Right kidney (tissue), 9 donors: ENCODE measurements around the gene USP50.
"Not testable (repeated sequence)": the region's sequence is repeated elsewhere in the genome, so short reads cannot be mapped to it uniquely, and the experiment has no call there.

Experiments used
- DNase-seq: peaks from one replicate; pipeline ENCODE4 v3.0.0-alpha.2; 2016
- long read RNA-seq, 8 donors: transcript quantifications; one replicate each; lab custom pipeline, GENCODE V29; 2026

The USP50 gene
- long read RNA-seq, donor 1, result 0 reads
- long read RNA-seq, donor 2, result 0 reads
- long read RNA-seq, donor 3, result 0 reads
- long read RNA-seq, donor 4, result 0 reads
- long read RNA-seq, donor 5, result 0 reads
- long read RNA-seq, donor 6, result 0 reads
- long read RNA-seq, donor 7, result 0 reads
- long read RNA-seq, donor 8, result 0 reads

DNA sequence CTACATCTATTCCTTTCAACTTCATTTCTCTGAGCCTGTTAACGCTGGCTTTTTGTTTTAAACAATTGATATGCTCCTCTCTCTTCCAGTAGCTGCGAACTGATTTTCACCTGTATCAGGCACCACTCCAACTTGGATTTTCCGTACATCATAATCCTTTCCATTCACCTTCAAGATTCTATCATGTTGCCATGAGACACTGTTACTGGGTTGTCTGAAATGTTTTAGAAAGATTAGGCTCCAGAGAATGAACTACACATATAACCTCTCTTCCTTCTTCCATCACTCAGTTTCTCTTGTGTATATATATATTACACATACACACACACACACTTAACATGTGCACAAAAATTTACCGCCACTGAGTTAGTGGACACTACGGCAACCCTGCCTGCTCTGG lies at the start of gene USP50:
USP50 (minus strand) TSS at position 101 of the 400 bp plus-strand sequence. CDS start 141 bp downstream, outside the sequence.
- DNase-seq, result no peak

DNA sequence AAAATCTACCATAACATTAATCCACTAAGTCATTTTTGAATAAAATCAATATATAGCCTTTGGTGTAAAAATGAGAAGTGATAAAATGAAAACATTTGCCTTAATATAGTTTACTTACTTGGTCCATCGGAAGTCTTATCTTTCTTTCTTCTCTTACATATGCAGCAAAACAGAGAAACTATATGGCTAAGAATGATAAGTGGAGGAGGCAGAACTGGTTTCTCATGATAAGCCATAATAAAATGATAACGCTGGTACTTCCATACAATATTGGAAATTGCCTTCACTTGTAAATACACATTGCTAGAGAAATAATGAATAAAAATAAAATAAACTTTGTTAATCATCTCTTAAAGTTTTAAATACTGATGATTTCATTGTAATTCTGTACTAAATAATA lies 47.8 kb upstream of the USP50 start:
- DNase-seq, result no peak

DNA sequence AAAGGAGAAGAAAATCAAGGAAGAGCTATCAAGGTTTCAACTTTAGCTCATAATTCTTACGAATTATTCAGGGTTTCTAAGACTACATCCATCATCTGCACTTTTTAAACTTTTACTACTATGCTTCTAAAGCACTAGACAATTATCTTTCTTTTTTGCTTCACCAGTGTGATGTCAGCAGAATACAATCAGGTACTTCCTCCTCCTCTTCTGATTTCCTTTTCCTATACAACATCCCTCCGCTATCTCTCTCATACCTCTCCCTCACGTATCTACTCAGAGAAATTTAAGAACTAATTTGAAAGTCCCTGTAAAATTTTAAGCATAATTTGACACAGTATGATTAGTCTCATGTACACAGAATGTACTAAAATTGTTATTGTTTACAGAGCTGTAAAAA lies 47.3 kb upstream of the USP50 start:
- DNase-seq, result no peak

DNA sequence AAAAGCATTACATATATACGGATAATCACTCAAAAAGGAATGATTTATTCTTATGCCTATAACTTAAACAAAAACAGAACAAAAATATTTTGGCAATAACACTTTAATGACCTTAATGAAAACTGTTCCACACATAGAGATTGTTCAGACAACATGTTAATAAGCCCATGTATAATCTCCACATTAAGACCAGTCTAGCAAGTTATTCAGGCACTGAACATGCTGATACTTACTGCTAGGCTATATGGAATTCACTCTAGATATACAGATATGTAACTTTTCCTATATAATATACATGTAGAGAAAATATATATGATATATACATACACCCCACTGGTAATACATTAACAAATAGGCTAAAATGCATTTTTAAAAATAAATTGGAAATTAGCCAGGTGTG lies 43.8 kb upstream of the USP50 start:
- no peak for DNase-seq

DNA sequence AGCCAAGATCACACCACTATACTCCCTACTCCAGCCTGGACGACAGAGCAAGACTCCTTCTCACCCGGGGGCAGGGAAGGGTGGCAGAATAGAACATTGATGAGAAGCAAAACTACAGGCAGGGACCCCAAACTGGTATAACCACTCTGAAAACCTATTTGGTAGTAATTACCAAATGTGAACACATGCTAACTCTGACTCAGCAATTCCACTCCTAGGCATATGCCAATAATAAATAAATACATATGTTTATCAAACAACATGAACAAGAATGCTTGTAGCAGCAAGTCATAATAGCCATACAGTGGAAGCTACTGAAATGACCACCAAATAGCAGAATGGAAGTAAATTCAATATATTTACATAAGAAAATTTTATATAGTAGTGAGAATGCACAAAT lies 31.0 kb upstream of the USP50 start:
- DNase-seq, result no peak

DNA sequence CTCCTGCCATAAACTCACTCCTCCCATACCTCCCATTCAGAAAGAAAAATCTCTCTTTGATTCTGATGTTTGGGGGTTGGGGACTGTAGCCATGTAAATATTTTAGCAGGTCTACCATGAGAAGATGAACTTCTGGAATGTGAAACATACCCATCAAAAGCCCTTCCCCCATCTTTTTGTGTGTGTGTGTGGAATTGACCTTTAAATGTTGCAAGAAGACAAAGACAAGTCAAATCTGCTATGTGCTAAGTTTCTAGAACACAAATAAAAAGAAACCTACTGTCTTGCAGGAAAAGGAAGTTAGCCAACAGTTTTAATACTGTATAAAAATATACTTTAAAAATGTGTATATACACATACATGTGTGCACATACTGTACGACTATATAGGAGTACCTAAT lies 29.7 kb upstream of the USP50 start:
- no peak for DNase-seq

DNA sequence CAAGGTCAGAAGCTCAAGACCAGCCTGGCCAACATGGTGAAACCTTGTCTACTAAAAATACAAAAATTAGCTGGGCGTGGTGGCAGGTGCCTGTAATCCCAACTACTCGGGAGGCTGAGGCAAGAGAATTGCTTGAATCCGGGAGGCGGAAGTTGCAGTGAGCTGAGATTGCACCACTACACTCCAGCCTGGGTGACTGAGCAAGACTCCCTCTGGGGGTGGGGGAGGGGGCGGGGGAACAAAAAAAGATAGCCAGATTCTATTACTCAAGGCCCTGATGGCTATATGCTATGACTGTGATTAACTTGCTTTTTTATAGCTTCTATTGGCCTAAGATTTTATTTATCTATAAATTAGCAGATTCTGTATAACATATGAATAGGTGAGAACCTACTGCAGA lies 27.4 kb upstream of the USP50 start:
- not testable (repeated sequence) for DNase-seq

DNA sequence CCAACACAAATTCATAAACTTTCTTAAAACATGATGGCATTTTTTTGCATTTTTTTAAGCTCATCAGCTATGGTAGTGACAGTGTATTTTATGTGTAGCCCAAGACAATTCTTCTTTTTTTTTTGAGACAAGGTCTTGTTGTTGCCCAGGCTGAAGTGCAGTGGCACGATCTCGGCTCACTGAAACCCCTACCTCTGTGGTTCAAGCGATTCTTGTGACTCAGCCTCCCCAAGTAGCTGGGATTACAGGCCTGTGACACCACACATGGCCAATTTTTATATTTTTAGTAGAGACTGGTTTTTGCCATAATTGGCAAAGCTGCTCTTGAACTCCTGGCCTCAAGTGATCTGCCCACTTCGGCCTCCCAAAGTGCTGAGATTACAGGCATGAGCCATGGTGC lies 17.3 kb upstream of the USP50 start:
- no peak for DNase-seq

DNA sequence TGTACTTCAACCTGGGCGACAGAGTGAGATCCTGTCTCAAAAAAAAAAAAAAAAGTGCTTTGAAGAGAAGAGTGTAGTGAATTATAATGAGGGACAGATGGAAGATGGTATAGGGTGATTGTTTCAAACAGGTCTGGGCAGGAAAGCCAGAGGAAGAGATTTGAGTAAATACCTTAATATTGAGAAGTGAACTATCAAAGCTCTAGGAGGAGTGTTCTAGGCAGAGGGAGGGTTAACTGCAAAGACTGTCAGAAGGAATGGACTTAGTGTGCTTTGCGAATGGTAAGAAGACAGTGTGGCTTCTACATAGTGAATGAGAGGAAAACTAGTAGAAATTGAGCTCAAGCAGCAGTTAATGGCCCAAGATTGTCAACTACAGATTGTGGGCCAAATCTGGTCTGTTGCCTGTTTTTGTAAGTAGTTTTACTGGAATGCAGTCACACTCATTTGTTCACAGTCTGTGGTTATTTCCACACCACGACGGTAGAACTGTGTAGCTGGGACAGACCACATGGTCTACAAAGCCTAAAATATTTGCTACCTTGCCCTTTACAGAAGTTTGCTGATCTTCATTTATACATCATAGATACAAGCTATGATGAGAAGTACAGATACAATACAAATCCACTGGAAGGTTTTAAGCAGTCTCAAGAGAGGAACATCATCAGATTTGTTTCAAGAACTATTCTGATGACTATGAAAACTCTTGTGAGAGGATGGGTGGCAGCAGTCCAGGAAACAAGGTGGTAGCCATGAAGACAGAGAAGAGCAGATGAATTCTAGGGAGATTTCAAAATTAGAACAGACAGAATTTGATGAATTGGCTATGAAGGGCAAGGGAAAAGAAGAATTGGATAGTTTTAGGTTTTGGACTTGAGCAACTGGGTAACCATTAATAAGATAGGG lies 16.5 kb upstream of the USP50 start:
- DNase-seq, result no peak

DNA sequence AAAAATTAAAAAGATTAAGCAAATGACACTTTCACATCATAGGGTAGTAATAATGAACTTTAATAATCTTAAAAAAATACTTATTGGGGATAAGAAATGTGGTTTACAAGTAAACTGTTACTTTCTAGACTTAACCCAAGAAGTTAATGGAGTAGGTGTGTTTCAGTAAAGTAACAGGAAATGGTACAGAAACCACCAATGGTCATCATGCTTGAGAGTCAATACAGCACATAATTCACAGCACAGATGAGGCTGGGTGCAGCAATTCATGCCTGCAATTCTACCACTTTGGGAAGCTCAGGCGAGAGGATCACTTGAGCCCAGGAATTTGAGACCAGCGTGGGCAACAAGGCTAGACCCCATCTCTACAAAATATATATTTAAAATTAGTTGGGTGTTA lies 11.5 kb upstream of the USP50 start:
- DNase-seq, result no peak

DNA sequence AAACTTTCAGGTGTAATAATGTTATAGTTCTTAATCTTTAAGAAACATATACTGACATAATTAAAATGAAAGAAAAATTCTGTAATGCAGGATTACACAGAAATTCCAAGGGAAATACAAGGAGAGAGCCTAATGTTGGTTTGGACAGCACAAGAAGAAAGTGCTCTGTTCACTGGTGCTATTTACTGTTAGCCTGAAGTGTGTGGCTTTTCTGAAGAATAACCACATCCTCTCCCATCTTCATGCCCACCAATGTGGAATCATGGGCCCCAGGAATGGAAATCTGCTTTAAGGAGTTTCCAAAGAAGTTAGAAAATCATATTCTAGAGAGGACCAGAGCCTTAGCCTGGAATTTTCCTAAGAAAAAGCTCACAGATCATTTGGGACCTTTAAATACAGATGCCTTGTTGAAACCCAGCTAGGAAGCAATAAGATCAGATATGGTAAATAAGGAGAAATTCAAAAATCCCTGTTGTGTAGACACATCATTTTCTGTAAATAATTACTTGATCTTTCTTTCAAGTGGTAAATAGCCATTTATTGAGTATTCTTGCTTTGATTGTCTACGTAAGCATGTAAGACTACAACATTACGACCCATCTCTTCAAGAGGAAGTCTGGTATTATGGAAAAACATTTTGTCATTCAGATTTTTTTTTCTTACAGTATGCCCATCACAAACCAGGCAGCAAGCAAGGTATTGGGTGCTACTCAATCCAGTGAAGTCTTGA lies 10.3 kb upstream of the USP50 start:
- DNase-seq, result no peak

DNA sequence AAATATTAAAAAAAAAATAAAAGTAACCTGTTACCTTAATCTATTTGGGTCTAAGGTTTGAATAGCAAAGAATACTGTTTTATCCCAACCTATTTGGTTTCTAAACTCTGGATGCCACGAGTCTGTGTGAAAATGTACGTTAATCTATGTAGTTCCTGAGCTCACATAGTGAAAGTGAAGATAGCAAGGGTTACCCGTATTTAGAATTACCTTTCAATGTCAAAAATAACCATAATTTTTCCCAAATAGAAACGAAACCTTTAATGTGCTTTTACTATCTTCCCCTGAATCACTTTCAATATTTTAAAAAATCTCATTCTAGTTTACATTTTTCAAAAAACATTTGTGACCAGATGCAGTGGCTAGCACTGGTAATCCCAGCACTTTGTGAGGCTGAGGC lies 5.8 kb upstream of the USP50 start:
- no peak for DNase-seq

DNA sequence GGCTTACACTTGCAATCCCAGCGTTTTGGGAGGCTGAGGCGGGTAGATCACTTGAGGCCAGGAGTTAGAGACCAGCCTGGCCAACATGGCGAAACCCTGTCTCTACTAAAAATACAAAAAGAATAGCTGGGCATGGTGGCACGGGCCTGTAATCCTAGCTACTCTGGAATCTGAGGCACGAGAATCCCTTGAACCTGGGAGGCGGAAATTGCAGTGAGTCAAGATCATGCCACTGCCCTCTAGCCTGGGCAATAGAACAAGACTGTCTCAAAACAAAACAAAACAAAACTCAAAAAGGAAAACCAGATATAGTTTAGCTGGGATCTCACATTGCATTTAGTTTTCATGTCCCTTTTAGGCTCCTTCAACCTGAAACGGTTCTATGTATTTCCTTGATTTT lies 2.9 kb upstream of the USP50 start:
- DNase-seq, result no peak

DNA sequence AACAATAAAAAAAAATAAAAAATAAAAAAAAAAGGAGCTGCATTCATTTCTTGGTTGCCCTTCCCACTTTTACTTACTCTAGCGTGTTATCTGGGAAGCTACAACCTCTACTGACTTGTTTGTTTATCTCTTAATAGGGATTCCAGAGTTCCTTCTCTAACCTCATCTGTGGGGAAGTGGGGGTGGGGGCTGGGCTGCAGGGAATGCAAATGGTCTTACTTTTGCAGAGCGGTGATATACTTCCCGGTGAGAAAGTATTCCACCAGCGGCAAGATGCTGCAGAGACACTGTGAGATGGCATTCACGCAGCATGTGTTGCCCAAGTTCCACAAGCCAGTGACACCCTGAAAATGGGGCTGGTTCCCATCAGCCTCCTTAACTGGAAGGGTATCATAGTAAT lies 2.1 kb downstream of the USP50 start:
- DNase-seq, result no peak

DNA sequence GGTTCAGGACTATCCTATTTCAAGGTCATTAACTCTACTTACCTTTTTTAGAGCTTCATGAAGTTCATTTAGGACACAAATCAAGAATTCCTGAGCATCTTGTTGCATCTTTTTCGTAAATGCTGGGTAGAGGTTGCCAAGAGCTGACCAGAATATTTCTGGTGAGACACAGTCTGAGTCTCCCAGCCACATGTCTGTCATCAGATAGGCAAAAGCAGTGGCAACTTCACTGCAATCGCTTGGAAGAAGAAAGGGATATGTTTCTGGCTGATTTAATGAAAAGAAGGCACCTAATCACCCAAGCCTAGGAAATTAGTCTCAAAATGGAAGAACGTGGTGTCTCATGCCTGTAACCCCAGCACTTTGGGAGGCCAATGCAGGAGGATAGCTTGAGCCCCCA lies 2.9 kb downstream of the USP50 start:
- DNase-seq, result no peak

DNA sequence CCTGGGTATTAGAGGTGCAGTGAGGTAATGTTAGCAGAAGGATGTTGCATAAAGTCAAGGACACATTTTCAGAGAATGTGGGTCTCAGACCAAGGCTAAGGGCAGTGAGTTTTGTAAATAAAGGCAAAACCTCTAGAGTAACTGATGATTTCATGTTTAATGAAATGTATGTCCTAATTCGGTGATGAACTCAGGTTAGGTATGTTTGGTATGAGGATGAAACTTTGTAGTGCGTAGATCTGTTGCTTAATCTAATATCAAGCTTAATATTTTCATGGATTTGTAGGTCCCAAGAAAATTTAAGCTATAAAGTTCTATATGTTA lies 3.6 kb downstream of the USP50 start:
- no peak for DNase-seq

DNA sequence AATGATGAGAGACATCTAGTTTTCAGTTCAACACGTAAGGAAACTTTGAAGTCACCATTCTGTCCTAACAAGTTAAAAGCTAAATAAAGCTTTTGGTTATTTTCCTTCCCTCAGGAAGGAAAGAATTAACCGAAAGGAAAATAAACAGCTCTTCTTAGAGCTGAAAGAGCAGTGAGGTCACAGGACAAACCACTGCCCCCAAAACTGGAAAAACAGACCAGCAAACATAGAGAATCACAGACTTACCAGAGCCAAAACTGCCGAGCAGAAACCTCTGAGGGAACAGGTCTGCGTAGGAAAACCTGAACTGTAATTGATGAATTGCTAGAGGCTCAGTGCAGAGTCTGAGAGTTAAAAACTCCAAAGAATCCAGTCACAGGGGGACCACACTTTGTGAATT lies 14.7 kb downstream of the USP50 start:
- no peak for DNase-seq

DNA sequence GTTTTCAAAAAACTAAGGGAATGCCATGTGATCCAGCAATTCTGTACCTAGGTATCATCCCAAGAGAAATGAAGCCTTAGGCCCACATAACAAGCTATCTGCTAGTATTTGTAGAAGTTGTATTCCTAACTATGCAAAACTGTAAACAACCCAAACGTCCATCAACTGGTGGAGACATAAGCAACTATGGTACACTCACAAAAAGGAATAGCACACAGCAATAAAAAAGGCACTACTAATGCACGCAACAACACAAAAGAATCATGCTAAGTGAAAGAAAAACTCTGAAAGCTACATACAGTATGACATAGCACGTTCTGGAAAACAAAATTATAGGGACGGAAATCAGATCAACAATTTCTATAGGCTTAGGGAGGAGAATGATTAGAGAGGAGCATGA lies 15.3 kb downstream of the USP50 start:
- DNase-seq, result no peak

DNA sequence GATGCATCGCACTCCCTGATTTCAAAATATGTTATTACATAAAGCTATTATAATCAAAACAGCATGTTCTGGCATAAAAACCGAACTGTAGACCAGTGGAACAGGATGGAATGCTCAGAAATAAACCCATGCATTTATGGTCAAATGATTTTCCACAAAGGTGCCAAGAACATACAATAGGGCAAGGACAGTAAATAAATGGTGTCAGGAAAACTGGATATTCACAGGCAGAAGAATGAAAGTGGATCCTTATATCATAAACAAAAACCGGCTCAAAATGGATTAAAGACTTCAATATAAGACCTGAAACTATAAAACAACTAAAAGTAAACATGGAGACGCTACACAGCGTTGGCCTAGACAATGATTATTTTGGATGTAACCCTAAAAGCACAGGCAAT lies 22.6 kb downstream of the USP50 start:
- no peak for DNase-seq

DNA sequence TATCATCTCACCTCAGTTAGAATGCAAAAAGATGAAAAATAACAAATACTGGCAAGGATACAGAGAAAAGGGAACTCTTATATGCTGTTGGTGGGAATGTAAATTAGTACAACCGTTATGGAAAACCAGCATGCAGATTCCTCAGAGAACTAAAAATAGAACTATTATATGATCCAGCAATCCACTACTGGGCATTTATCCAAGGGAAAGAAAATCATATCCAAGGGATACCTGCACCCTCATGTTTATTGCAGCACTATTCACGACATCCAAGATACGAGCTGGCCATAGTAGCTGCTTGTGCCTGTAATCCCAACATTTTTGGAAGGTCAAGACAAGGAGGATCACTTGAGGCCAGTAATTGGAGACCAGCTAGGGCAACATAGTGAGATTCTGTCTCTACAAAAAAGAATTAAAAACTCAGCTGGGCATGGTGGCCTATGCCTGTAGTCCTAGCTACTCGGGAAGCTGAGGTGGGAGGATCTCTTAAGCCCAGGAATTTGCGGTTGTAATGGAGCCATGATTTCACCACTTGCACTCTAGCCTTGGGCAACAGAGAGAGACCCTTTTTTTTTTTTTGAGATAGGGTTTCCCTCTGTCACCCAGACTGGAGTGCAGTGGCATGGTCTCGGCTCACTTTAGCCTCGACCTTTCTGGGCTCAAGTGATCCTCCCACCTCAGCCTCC lies 26.6 kb downstream of the USP50 start:
- no peak for DNase-seq

DNA sequence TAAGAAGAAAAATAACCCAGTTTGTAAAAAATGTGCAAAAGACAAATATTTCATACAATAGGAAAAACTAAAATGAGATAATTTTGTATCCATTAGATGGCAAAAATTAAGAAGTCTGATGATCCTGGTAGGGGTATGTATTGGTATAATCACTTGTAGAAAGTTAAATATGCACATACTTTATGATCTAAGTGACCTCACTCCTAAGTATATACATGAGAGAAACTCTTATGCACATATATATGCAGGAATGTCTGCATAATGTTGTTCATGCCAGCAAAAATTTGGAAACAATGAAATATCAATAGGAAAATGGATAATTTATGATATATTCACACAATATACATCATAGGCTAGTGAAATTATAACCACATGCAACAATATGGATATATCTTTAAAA lies 33.5 kb downstream of the USP50 start:
- no peak for DNase-seq

DNA sequence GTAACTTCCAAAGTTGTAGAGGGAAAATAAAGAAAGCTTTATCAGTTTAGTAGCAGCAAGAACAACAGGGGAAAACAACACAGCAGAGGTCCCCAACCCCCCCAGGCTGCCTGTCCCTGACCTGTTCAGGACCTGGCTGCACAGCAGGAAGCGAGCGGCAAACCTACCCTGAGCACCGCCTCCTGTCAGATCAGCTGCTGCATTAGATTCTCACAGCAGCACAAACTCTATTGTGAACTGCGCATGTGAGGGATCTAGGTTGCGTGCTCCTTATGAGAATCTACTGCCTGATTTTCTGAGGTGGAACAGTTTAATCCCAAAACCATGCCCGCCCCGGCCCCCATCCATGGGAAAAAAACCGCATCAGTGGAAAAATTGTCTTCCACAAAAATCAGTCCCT lies 40.3 kb downstream of the USP50 start:
- peak; percentile 20 for DNase-seq

DNA sequence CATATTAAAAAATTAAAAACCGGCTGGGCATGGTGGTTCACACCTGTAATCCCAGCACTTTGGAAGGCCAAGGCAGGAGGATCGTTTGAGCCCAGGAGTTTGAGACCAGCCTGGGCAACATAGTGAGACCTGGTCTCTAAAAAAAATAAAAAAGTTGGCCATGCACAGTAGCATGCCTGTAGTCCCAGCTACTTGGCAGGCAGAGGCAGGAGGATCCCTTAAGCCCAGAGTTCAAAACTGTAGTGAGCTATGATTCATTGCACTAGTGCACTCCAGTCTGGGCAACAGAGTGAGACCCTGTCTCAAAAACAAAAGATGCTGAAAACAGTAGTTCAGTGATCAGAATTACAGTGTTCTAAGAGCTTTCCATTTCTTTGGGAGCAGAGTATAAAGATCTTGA lies 40.8 kb downstream of the USP50 start:
- DNase-seq, result not testable (repeated sequence)
